H54 (cell line): ENCODE data around the gene POLE.

Source experiments
- DNase-seq: peaks from one replicate; pipeline ENCODE4 v3.0.0; 2011; ENCODE audit warnings: low spot score, mixed read lengths; ENCODE audit not compliant: insufficient read length
- FAIRE-seq: peaks from 3 replicates; lab custom pipeline; 2011; peaks lifted over from hg19 to GRCh38; lab: Jason Lieb, UNC
- POLR2A ChIP-seq: IDR thresholded peaks from 2 replicates; pipeline ENCODE4 v1.6.1; 2011; ENCODE audit warnings: low read depth, mild to moderate bottlenecking, low read length

Gene POLE

DNA sequence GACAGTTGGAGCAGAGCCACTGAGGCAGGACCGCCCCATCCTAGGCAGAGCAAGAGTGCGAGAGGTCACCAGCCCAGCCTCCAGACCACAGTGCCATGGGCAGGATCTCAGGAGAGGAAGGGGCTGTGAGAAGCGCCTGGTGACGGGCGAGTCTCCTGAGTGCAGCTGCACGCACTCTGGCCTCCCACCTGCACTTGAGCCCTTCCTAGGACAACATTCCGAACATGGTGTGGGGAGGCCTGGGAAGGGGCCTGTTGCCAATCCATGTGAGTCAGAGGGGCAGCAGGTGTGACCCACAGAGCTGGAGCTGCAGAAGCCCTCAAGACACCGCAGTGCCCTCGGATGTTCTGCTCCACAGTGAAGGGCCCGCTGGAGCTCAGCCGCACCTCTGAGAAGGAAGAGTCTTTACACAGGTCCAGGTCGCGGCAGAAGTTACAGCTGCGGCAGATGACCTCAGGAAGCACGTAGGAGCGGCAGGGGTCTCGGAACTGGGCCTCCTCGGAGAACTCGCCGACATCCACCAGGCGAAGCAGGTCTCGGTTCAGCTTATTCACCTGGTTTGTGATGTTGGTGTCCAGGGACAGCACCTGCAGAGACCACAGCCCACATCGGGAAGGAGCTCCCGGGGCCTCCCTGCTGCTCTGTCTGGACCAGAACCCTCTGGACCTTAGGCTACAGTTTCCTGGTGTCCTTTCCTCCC lies 61.3 kb downstream of the POLE start:
- no peak for TF ChIP-seq POLR2A
- no peak for DNase-seq
- no peak for FAIRE-seq

DNA sequence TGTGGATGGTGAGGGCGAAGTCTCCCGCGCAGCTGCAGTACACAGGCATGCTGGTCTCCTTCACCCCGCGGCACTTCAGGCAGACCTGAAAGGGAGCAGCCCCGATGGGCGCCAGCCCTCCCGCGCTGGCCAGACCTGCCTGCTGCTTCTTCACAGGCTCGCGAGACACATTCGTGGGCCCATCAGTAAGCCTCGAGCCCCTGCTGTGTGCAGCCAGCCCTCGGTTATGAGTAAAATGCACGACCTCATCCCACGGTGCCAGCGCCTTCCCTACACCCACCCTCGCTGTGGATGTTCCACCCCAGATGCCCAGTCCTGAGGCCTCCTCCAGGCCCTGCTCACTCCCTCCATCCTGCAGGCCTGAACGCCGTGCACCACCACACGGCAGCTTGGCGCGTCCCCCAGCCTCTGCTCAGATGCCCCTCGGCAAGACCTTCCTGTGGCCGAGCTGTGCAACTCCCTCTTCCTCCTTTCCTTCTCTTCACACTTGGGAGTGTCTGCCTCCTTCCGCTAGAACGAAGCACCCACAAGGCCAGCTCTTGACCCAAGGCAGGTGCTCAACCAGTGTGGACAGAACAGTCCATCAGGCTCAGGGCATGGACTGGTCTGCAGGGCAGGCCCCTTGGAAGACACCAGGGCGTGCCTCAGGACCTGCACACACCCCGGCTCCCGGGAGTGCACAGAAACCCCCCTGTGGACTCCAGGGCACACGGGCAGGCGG lies 62.1 kb downstream of the POLE start:
- FAIRE-seq (no peak), DNase-seq (no peak)
- no peak for TF ChIP-seq POLR2A

DNA sequence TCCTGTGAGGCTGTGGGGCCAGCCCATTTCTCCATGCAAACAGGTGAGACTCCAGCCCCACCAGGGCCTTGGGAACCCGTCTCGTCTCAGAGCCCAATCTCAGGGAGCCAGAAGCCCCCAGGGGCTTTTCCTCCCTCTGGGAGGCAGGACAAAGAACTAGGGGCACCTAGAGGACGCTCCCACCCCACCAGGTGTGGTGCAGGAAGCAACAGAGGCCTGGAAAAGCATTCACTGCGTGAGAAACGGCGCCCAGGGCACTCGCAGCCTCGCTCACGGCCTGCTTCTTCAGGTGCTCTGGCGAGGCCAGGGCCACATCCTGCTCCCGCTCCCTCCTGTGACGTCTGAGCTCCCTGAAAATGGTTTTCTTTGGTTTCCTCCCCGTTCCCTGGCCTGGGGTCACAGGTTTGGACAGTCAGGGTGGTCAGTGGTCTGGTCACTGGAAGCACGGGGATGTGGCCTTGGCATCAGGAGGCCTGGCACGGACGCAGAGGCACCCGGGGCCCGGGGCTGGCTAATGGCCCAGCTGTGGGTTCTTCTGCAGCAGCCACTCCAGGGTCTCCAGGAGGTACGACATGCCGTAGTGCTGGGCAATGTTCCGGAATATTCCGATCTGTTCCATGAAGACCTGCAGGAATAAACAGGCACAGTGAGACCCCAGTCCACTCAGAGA lies 62.8 kb downstream of the POLE start:
- FAIRE-seq (no peak), DNase-seq (no peak)
- TF ChIP-seq POLR2A = no peak

DNA sequence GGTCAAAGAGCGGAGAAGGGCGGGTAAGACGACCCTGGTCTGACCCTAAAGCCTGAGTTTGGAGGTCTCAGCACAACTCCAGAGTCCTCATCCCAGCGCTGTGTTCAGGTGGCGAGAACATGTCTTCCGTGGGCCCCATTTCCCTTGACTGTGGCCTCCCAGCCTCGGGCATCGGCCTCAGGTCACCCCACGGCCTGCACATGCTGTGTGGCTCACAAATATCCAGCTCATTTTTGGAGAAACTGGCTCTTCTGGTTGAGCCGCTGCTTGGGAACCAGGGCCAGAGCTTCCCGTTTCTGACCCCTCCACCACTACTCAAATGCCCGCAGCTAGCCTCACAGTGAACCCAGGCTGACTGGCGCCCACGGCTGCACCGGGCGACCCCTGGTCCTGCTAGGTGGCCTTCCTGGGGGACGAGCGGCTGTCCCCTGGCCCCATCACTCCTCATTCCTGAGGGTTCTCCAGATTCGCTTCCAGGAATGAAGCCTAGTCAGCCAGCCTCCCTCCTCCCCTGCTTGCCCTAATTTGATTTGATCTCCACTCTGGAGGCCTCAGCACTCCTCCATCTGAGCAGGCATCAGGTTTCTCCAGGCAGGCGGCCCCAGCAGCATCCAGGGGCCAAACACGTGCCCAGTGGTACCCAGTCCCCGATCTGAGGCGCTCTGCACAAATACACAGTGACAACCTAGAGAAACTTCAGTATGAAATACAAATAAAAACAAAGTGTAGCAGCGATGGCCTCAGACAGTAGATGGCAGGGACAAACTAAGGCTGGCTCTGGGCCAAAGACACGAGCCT lies 63.9 kb downstream of the POLE start:
- FAIRE-seq (no peak), DNase-seq (no peak)
- no peak for TF ChIP-seq POLR2A

DNA sequence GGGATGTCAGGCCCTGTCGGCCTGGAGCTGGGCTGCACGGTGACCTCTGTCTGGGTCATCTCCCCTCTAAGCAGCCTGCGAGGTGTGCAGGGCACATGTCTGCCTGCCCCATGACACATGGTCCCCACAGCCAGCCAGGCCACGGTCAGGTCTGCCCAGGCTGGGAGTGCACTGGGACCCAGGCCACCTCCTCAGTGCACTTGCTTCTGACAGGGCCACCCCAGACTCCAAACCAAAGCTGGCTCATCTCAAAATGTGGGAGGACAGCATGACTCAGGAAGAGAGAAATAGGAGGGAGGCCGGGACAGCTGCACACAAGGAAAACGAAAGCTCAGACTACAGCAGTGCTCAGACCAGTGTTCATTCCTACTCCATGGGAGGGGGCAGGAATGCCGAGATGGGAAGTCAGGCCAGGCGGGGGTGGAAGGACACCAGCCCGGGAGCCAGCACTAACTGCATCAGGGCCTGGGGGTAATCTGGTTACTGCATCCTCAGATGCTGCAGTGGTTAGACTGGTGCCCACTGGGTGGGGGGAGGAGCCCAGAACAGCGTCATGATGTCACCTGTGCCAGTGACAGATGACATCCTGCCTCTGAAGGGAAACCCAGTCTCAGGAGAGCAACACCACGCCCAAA lies 64.6 kb downstream of the POLE start:
- no peak for TF ChIP-seq POLR2A
- DNase-seq (peak; percentile 83), FAIRE-seq (no peak)

DNA sequence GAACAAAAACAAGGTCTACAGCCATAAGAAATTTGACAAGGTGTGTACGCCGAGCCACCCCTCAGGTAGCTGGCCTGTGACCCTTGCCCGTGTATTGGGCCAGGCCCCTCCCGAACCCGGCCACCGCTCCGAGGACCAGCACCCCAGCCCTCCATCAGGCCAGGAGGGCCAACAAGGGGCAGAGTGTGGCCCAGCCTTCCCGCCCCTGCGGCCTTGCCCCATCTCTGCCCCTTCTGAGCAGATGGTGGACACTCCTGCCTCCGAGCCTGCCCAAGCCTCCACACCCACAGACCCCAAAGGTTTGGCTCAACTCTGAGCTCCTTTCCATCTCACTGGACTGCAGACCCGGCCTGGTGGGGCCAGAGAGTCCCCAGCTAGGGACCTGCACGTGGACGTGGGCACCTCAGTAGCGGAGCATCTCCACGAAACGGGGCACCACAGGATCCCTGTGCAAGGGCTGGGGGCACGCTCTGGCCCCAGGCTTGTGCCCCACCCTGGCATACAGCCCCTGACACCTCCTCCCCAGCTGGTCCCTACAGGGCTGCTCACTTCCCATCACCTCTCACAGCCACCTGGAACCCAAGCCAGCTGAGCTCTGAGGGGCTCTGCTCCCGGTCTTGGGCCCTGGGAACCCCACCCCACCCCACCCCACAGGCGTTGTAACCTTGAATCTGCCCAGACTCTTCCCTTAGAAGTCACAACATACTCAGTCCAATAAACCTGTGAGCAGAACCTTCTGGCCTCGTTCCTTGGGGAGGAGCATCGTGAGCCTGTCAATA lies 65.3 kb downstream of the POLE start:
- no peak for FAIRE-seq
- no peak for DNase-seq
- TF ChIP-seq POLR2A = no peak

DNA sequence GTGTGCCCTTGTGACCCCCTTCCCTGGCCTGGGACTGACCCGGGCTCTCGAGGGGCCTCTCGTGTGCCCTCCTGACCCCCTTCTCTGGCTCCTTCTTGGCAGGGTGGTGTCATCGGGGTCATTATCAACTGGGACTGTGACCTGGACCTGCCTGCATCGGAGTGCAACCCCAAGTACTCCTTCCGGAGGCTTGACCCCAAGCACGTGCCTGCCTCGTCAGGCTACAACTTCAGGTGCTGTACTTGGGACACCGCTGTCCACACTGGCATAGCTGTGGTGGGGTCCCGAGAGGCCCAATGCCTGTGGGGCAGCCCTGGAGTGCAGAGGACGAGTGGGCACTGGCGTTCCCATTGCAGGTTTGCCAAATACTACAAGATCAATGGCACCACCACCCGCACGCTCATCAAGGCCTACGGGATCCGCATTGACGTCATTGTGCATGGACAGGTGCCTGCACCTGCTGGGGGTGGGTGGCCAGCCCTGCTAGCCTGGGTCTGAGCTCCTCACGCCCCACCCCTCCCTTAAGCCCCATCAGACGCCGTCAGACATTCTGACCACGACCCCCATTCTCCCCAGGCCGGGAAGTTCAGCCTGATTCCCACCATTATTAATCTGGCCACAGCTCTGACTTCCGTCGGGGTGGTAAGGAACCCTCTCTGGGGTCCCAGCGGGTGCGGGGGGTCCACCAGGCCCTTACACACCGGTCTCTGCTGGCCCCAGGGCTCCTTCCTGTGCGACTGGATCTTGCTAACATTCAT lies 66.1 kb downstream of the POLE start:
- FAIRE-seq = no peak

DNA sequence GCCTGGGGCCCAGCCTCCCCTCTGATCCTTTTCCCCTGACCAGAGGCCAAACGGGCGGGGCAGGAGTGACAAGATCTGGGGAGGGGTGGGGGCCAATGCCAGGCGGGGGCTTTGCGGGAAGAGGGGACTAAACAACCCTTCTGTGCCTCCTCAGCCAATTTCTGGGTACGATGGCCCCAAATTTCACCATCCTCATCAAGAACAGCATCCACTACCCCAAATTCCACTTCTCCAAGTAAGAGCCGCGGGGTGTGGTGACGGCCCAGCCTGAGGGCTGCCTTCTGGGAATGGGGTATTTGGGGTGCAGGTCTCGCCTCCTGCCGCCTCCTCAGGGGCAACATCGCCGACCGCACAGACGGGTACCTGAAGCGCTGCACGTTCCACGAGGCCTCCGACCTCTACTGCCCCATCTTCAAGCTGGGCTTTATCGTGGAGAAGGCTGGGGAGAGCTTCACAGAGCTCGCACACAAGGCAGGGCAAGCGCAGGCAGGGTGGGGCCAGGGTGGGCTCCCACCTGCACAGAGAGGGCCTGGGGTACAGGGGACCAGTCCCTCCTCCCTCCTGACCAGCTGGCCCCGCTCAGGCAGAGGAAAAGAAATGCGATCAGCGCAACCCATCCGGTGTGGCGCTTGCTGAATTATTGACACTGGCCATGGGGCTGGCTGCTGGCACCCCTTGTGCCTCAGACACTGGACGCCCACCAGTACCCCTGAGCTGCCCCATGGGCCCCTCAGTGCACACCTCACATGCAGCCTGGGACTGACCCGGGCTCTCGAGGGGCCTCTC lies 66.8 kb downstream of the POLE start:
- no peak for DNase-seq
- no peak for TF ChIP-seq POLR2A
- no peak for FAIRE-seq

More for the DNA sequence above, 66.1 kb downstream of the POLE start:
- no peak for DNase-seq
- TF ChIP-seq POLR2A = no peak

DNA sequence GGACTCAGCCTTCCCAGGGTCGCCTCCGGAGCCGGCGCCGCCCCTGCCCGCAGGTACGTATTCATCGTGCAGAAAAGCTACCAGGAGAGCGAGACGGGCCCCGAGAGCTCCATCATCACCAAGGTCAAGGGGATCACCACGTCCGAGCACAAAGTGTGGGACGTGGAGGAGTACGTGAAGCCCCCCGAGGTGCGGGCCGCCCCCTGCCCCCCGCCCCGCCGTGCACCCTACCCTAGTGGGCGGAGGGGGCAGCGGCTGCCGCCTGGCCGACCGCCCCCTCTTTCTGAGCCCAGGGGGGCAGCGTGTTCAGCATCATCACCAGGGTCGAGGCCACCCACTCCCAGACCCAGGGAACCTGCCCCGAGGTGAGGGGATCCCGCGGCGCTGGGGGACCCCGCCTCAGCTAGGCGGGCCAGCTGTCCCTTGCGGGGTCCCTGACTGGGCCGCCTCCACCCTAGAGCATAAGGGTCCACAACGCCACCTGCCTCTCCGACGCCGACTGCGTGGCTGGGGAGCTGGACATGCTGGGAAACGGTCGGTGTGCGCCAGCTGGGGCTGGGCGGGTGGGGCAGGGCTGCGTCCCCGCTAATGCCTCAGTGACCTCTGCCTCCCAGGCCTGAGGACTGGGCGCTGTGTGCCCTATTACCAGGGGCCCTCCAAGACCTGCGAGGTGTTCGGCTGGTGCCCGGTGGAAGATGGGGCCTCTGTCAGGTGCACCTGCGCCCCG lies 67.6 kb downstream of the POLE start:
- DNase-seq = no peak
- no peak for TF ChIP-seq POLR2A
- FAIRE-seq = no peak

DNA sequence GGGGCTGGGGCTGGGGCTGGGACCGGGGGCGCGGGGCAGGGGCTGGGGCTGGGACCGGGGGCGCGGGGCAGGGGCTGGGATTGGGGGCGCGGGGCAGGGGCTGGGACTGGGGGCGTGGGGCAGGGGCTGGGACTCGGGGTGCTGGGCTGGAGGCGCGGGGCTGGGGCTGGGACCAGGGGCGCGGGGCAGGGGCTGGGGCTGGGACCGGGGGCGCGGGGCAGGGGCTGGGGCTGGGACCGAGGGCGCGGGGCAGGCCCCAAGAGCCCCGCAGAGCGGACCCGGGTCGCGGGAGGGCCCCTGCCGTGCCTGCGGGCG lies 68.1 kb downstream of the POLE start:
- no peak for FAIRE-seq

DNA sequence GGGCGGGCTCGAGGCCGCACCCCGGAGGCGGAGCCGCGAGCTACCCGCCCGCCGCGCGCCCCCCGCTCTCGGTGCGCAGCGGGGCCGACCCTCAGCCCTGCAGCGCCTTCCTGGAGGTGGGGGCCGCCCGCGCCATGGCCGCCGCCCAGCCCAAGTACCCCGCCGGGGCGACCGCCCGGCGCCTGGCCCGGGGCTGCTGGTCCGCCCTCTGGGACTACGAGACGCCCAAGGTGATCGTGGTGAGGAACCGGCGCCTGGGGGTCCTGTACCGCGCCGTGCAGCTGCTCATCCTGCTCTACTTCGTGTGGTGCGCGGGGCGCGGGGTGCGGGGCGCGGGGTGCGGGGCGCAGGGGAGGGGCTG lies 68.5 kb downstream of the POLE start, which contains the start of gene P2RX2:
Gene P2RX2, plus strand, starts transcription at position 94 of the 361 bp plus-strand sequence. Its CDS starts 41 bp downstream, at position 135.
- no peak for FAIRE-seq
- DNase-seq = no peak
- no peak for TF ChIP-seq POLR2A

More for the DNA sequence above, 68.1 kb downstream of the POLE start:
- DNase-seq = no peak
- no peak for TF ChIP-seq POLR2A
